Left cardiac atrium (tissue), 4 donors: Measurements from ENCODE around the gene SPATA9. TPM values are rescaled to one million over a fixed set of nuclear protein-coding genes. Genes with fewer than 3 reads are reported as not detected.
"Not testable (repeated sequence)": the region's sequence is repeated elsewhere in the genome, so short reads cannot be mapped to it uniquely, and the experiment has no call there.

Experiments used
- ATAC-seq, 2 donors: fragments of 200-7000 bp; cut with Tn5 transposase; one replicate each; pipeline ENCODE4 v1.9.1; 2020; ENCODE audit warnings: mild to moderate bottlenecking in 2 of 2, moderate library complexity in 2 of 2
- DNase-seq: peaks from one replicate; pipeline ENCODE4 v3.0.0-alpha.2; 2020
- intact Hi-C, 2 donors: fragments of 100-400 bp; cut with DNase I; formaldehyde crosslinking; loops; one replicate each; pipeline versions ENCODE4 v1.14.1 to v1.15.1; 2022 to 2023
- total RNA-seq, 2 donors: library from RNA; stranded (reverse); fragmentation: NEBNext Ultra II Directional; extraction: Animal tissue kit (Norgen Biotek cat#: 25700); gene quantifications; one replicate each; pipeline ENCODE4 v1.2.1, GENCODE V29; 2021
- donor health status: DM: no; HTN: yes; CAD: no.
- donor health status: DM: no; HTN: yes; CAD: no; lungs with severe emphysema.
- donor health status: DM: yes; HTN: yes; CAD: no.
- donor health status: Dilated cardiomyopathy.

Gene SPATA9
- total RNA-seq, 2 donors from 2014 or later = 0.21 to 0.47 TPM

DNA sequence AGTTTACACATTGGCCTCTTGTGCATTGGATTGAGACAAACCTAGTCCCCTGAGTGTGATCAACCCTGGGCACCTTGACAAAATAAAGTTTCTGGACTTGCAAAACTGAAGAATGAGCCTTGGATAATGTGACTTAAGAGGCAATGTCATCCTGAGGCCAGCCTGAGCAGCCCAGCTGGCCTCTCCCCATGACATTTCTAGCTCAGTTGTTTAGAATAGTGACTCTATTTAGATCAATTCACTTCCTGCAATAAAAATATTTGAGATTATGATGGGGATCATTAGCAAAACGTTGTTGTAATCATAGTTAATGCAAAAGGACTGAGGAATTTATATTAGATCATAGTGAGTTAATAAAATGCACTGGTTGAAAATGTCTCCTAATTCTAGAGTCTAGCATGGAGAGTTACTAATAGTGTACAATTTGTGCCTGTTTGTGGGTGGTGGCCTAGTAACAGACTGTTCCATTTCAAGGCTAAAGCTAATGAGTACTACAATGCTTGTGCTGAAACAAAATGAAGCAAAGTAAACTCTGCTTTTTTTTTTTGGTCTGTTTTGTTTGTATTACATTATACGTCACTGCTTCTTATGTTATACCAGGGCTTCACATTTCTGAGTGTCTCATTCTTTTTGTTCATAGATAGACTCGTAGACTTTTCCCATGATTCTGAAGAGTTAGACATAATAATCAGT is 37.4 kb upstream of the SPATA9 start:
- DNase-seq (no peak), ATAC-seq (peak; percentile 40 to 75)
- intact Hi-C loops = no loop called here

- ATAC-seq (no peak), DNase-seq (no peak)
- intact Hi-C loops = no loop called here
Measured at GRCh38 chr5:95718738-95719137, 35.9 kb upstream of the SPATA9 start.

DNA sequence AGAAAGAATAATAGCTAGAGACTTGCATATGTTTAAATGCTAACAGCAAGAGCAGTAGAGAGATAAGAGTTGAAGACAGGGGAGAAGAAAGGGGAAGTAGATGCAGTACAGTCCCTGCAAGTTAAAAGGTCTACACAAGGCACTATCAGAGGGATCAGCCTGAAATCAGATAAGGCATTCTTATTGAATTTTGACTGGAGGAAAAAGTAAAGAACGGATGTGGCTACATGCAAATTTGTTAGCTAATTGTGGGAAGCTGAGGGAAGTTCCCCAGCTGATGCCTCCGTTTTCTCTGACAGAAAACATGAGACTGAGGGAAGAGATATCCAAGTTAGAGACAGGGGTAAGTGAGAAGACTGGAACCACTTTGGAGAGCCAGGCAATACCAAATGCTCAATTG is 35.4 kb upstream of the SPATA9 start:
- DNase-seq = no peak
- intact Hi-C loops = no loop called here
- no peak for ATAC-seq

GRCh38 chr5:95717439-95717838 is 34.6 kb upstream of the SPATA9 start:
- DNase-seq = no peak
- ATAC-seq = no peak
- intact Hi-C loops = no loop called here

GRCh38 chr5:95715799-95716461 is 33.1 kb upstream of the SPATA9 start:
- DNase-seq = no peak
- intact Hi-C loops = no loop called here
- ATAC-seq = no peak

DNA sequence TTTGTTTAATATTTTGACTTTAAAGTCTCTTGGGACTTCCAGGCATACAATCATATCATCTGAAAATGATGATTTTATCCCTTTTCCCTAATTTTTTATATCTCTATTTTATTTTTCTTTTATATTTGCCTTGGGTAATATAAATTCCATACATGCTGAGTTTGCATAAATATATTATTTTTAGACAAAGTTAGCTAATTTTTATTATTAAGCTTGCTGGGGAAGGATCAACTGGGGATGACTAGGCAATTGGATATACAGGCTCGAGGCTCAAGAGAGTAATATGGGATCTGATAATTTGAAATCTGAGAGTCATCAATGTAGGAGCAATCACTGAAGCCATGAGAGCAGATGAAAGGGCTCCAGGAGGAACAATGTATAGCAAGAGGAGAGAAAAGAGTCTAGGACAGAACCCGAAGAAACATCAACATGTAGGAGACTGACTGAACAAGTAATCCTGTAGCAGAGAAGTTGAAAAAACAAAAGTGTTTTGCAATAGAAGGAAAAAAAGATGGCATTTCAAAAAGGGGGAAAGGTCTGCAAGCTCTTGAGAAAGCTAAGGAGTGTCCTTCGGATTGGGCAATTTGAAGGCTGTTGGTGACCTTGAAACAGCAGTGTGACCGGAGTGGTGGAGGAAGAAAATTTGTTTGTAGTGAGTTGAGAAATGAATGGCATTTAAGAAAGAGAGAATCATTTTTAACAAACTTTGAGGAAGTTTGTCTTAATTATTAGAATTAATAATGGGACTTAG is 31.3 kb upstream of the SPATA9 start:
- intact Hi-C loops = no loop called here
- ATAC-seq (no peak), DNase-seq (no peak)

GRCh38 chr5:95713246-95713645 is 30.5 kb upstream of the SPATA9 start:
- intact Hi-C loops, ATAC-seq, DNase-seq: not testable (repeated sequence)

- intact Hi-C loops = no loop called here
- DNase-seq = no peak
- ATAC-seq = peak; percentile 25 to 87
Measured at GRCh38 chr5:95712347-95712958, 29.7 kb upstream of the SPATA9 start.

- no peak for DNase-seq
- no peak for ATAC-seq
- intact Hi-C loops = no loop called here
Measured at GRCh38 chr5:95711501-95712346, 28.9 kb upstream of the SPATA9 start.

DNA sequence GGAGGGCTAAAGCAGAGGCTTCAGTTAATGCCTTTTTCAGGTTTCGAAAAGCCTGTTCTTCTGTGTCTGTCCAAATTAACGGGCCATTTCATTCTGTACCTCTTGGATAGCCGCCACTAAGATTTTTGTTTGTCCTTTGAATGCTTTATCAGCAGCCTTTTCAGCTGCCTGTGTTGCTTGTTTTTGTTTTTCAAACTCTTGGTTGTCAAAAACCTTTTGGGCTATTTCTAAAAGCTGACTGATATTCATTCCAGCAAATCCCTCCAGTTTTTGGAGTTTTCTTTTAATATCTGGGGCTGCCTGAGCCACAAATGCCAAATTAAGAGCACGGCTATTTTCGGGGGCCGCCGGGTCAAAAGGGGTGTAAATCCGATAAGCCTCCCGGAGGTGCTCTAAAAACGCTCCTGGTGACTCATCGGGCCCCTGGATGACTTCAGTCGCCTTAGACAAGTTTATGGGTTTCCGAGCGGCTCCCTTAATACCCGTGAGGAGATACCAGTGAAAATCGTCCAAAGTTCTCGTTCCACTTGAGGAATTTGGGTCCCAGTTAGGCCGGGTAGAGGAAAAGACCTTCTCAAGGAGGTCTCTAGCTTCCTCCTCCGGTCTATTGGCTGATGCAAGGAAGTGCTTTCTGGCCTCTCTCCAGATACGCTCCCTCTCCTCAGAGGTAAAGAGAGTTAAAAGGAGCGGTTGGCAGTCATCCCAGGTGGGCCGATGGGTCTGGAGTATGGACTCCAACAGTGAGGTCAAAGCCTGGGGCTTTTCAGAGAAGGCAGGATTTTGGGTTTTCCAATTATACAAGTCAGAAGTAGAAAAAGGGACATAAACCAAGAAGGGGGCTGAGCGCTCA is 28.1 kb upstream of the SPATA9 start:
- peak in 1 of 2 donors; percentile 52 for ATAC-seq
- intact Hi-C loops, DNase-seq: not testable (repeated sequence)

- peak; percentile 73 to 77 for ATAC-seq
- intact Hi-C loops = no loop called here
- DNase-seq = peak; percentile 62
Measured at GRCh38 chr5:95709967-95710650, 27.3 kb upstream of the SPATA9 start.

DNA sequence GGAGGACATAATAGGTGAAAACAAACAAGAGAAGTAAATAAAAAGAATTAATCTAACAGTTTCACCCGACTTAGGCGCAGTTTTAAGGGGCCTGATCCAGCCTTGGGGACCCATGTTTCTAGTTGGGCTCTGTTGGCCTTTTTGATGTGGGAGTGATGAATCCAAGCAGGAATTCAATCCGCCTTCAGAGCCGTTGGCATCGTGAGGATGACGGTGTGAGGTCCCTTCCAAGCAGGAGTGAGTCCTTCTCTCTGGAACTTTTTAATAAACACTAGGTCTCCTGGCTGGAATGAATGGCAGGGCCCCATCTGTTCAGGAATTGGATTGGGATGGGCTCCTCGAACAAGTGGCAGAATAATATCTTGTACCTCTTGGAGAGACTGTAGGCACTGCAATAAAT is 26.1 kb upstream of the SPATA9 start:
- no peak for DNase-seq
- intact Hi-C loops = no loop called here
- no peak for ATAC-seq

DNA sequence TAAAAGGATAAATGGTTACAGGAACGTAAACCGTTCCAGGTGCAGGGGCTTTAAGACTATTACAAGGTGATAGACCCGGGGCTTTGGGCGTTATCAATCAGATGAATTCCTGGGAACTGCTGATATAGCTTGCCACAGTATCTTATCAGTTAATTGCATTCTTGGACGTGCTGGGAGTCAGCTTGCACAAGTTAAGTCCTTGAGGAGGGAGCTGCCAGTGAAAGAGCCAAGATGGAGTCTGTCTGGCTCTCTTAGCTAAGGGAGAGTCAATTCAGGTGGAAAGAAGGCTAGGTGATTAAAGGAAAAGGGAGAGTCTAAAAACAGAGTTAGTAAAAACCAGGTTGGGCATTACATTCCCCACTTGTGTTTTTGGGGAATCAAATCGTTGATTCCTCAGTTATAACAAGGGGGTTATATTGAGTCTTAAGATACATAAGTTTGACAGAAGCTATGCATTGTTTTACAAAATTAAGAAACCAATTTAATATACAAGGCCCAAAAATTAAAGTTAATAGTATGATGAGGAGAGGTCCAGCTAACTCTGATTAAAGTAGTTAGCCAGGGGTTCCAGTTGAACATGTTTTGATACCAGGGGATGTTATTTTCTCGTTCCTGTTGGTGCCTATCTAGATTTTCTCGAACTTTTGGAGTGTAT is 24.9 kb upstream of the SPATA9 start:
- ATAC-seq, intact Hi-C loops, DNase-seq: not testable (repeated sequence)

GRCh38 chr5:95707055-95707454 is 24.3 kb upstream of the SPATA9 start:
- intact Hi-C loops = no loop called here
- ATAC-seq (no peak), DNase-seq (no peak)

GRCh38 chr5:95706196-95706595 is 23.4 kb upstream of the SPATA9 start:
- DNase-seq, intact Hi-C loops: not testable (repeated sequence)

GRCh38 chr5:95704150-95704549 is 21.4 kb upstream of the SPATA9 start:
- intact Hi-C loops = no loop called here
- ATAC-seq (no peak), DNase-seq (no peak)

More at GRCh38 chr5:95706196-95706595, 23.4 kb upstream of the SPATA9 start:
- ATAC-seq = not testable (repeated sequence)

GRCh38 chr5:95701074-95701473 is 18.3 kb upstream of the SPATA9 start:
- ATAC-seq = no peak
- no peak for DNase-seq
- intact Hi-C loops = no loop called here
